GM18505 (cell line): ENCODE data around the gene GNA14.

ENCODE experiments used
- ATAC-seq: cut with Tn5 transposase; IDR thresholded peaks from one replicate; pipeline ENCODE4 v1.9.1; 2021; ENCODE audit not compliant: unreplicated experiment
- POLR2A ChIP-seq: IDR thresholded peaks from 4 replicates; pipeline ENCODE4 v1.6.1; 2011; ENCODE audit warnings: borderline replicate concordance; ENCODE audit not compliant: insufficient read depth, insufficient read length; ENCODE audit errors: extremely low read depth

The GNA14 gene

GRCh38 chr9:77469515-77470231 lies 178.4 kb downstream of the GNA14 start:
- no peak for TF ChIP-seq POLR2A
- ATAC-seq: no peak

GRCh38 chr9:77464661-77465060 lies 183.5 kb downstream of the GNA14 start:
- ATAC-seq: no peak
- no peak for TF ChIP-seq POLR2A

GRCh38 chr9:77463151-77463550 lies 185.0 kb downstream of the GNA14 start:
- no peak for ATAC-seq
- TF ChIP-seq POLR2A: no peak

- TF ChIP-seq POLR2A: no peak
- ATAC-seq: no peak
Observed at GRCh38 chr9:77462066-77462465, 186.1 kb downstream of the GNA14 start.

GRCh38 chr9:77460938-77461337 lies 187.2 kb downstream of the GNA14 start:
- no peak for TF ChIP-seq POLR2A
- ATAC-seq: no peak

- peak; percentile 78 for ATAC-seq
- TF ChIP-seq POLR2A: no peak
Observed at GRCh38 chr9:77457916-77458592, 190.1 kb downstream of the GNA14 start.

- ATAC-seq: peak; percentile 70
- TF ChIP-seq POLR2A: no peak
Observed at GRCh38 chr9:77456829-77457437, 191.2 kb downstream of the GNA14 start.

- no peak for TF ChIP-seq POLR2A
- ATAC-seq: no peak
Observed at GRCh38 chr9:77455312-77455927, 192.7 kb downstream of the GNA14 start.

GRCh38 chr9:77454663-77455062 lies 193.5 kb downstream of the GNA14 start:
- TF ChIP-seq POLR2A: no peak
- ATAC-seq: no peak

- no peak for TF ChIP-seq POLR2A
- ATAC-seq: no peak
Observed at GRCh38 chr9:77453825-77454647, 194.1 kb downstream of the GNA14 start.

- no peak for TF ChIP-seq POLR2A
Observed at GRCh38 chr9:77451507-77451906, 196.6 kb downstream of the GNA14 start.

GRCh38 chr9:77450085-77450475 lies 198.0 kb downstream of the GNA14 start:
- no peak for ATAC-seq
- TF ChIP-seq POLR2A: no peak

More at GRCh38 chr9:77451507-77451906, 196.6 kb downstream of the GNA14 start:
- ATAC-seq: no peak
